SJSA1 (cell line): ENCODE data around the gene IFNA10. TPM values are rescaled to one million over a fixed set of nuclear protein-coding genes. Genes with fewer than 3 reads are reported as not detected.
"Not testable (repeated sequence)": the region's sequence is repeated elsewhere in the genome, so short reads cannot be mapped to it uniquely, and the experiment has no call there.

Experiments
- DNase-seq, 2 experiments: peaks; one replicate each; pipeline ENCODE4 v3.0.0-alpha.2; 2015 to 2020; ENCODE audit warnings: low spot score in 2 of 2, low read depth in 1 of 2
- H3K27ac ChIP-seq: fragments of 250-450 bp; sonication (Bioruptor Pico); 2 replicates; pipeline ENCODE4 v1.5.1; 2020; ENCODE audit warnings: mild to moderate bottlenecking, moderate library complexity
- H3K27me3 ChIP-seq: fragments of 250-450 bp; sonication (Bioruptor Pico); replicated peaks from 2 replicates; pipeline ENCODE4 v1.5.1; 2020; ENCODE audit warnings: mild to moderate bottlenecking, moderate library complexity
- H3K36me3 ChIP-seq: fragments of 250-450 bp; sonication (Bioruptor Pico); 2 replicates; pipeline ENCODE4 v1.5.1; 2020; ENCODE audit warnings: mild to moderate bottlenecking
- H3K4me1 ChIP-seq: fragments of 250-450 bp; sonication (Bioruptor Pico); replicated peaks from 2 replicates; pipeline ENCODE4 v1.6.1; 2021; ENCODE audit warnings: mild to moderate bottlenecking
- H3K4me3 ChIP-seq: fragments of 250-450 bp; sonication (Bioruptor Pico); 2 replicates; pipeline ENCODE4 v1.5.1; 2020; ENCODE audit warnings: mild to moderate bottlenecking
- H3K9me3 ChIP-seq: fragments of 250-450 bp; sonication (Bioruptor Pico); replicated peaks from 2 replicates; pipeline ENCODE4 v1.5.1; 2020; ENCODE audit warnings: mild to moderate bottlenecking
- total RNA-seq: library from RNA; depleted of rRNA; stranded (reverse); fragments of >200 nt; shearing (Covaris generic); gene quantifications from 2 replicates; pipeline ENCODE4 v1.2.3, GENCODE V29; 2014; rRNA removed

IFNA10 gene
- not detected in 2 replicates for total RNA-seq

- not testable (repeated sequence) for DNase-seq, H3K27ac ChIP-seq, H3K27me3 ChIP-seq, H3K4me1 ChIP-seq, H3K36me3 ChIP-seq, H3K4me3 ChIP-seq, H3K9me3 ChIP-seq
These were observed at the start of gene IFNA10 for GRCh38 chr9:21207043-21207442. TSS of gene IFNA10 (minus strand) at chr9:21207143. CDS start at chr9:21207097, 46 bp downstream.

- Histone ChIP-seq H3K4me3 (no peak overlapping the region), H3K36me3 (no peaks in the 10 kb centered on the region), H3K9me3 (no peaks in the 10 kb centered on the region), H3K27me3 (no peaks in the 10 kb centered on the region), H3K4me1 (no peaks in the 10 kb centered on the region), H3K27ac (no peak overlapping the region)
- no peak for DNase-seq
These were observed 48.7 kb upstream of the IFNA10 start for GRCh38 chr9:21255538-21256212.

- Histone ChIP-seq H3K4me1 (no peaks in the 10 kb centered on the region), H3K9me3 (no peaks in the 10 kb centered on the region), H3K27me3 (no peaks in the 10 kb centered on the region), H3K4me3 (no peak overlapping the region), H3K36me3 (no peaks in the 10 kb centered on the region), H3K27ac (no peak overlapping the region)
- DNase-seq: peak in 1 of 2 experiments; percentile 2
These were observed 46.0 kb upstream of the IFNA10 start for GRCh38 chr9:21252721-21253547.

GRCh38 chr9:21251638-21252037 lies 44.7 kb upstream of the IFNA10 start:
- no peak overlapping the region for H3K27ac ChIP-seq
- H3K27me3 ChIP-seq: no peaks in the 10 kb centered on the region
- no peaks in the 10 kb centered on the region for H3K9me3 ChIP-seq
- no peaks in the 10 kb centered on the region for H3K4me1 ChIP-seq
- no peak overlapping the region for H3K4me3 ChIP-seq
- DNase-seq: no peak
- H3K36me3 ChIP-seq: no peaks in the 10 kb centered on the region

GRCh38 chr9:21251190-21251589 lies 44.2 kb upstream of the IFNA10 start:
- Histone ChIP-seq H3K27ac (no peak overlapping the region), H3K4me3 (no peak overlapping the region), H3K27me3 (no peaks in the 10 kb centered on the region), H3K36me3 (no peaks in the 10 kb centered on the region), H3K4me1 (no peaks in the 10 kb centered on the region), H3K9me3 (no peaks in the 10 kb centered on the region)
- no peak for DNase-seq

GRCh38 chr9:21244836-21245235 lies 37.9 kb upstream of the IFNA10 start:
- no peak overlapping the region for H3K4me3 ChIP-seq
- DNase-seq: no peak
- H3K4me1 ChIP-seq: no peaks in the 10 kb centered on the region
- no peaks in the 10 kb centered on the region for H3K27me3 ChIP-seq
- H3K36me3 ChIP-seq: no peaks in the 10 kb centered on the region
- no peaks in the 10 kb centered on the region for H3K9me3 ChIP-seq
- no peak overlapping the region for H3K27ac ChIP-seq

- no peaks in the 10 kb centered on the region for H3K36me3 ChIP-seq
- no peak within 1 kb of the TSS for H3K4me3 ChIP-seq
- no peaks in the 10 kb centered on the region for H3K27me3 ChIP-seq
- DNase-seq: no peak
- H3K27ac ChIP-seq: no peak within 1 kb of the TSS
- no peaks in the 10 kb centered on the region for H3K4me1 ChIP-seq
- H3K9me3 ChIP-seq: no peaks in the 10 kb centered on the region
These were observed 33.0 kb upstream of the IFNA10 start, which contains the start of gene IFNA14 for GRCh38 chr9:21239911-21240310. TSS of gene IFNA14 (minus strand) at chr9:21240005. CDS start at chr9:21239935, 70 bp downstream.

GRCh38 chr9:21236360-21236714 lies 29.4 kb upstream of the IFNA10 start:
- not testable (repeated sequence) for H3K27me3 ChIP-seq, H3K9me3 ChIP-seq, H3K4me1 ChIP-seq, H3K4me3 ChIP-seq, H3K27ac ChIP-seq, DNase-seq, H3K36me3 ChIP-seq

- H3K36me3 ChIP-seq, H3K27me3 ChIP-seq, H3K9me3 ChIP-seq, DNase-seq, H3K27ac ChIP-seq, H3K4me3 ChIP-seq, H3K4me1 ChIP-seq: not testable (repeated sequence)
These were observed 28.8 kb upstream of the IFNA10 start for GRCh38 chr9:21235468-21236359.

GRCh38 chr9:21234153-21234687 lies 27.3 kb upstream of the IFNA10 start:
- Histone ChIP-seq H3K27ac (no peak overlapping the region), H3K4me1 (no peaks in the 10 kb centered on the region), H3K9me3 (no peaks in the 10 kb centered on the region), H3K36me3 (no peaks in the 10 kb centered on the region), H3K27me3 (no peaks in the 10 kb centered on the region), H3K4me3 (no peak overlapping the region)
- DNase-seq: no peak

- no peak for DNase-seq
- H3K4me1 ChIP-seq: no peaks in the 10 kb centered on the region
- no peak overlapping the region for H3K4me3 ChIP-seq
- no peak overlapping the region for H3K27ac ChIP-seq
- no peaks in the 10 kb centered on the region for H3K36me3 ChIP-seq
- H3K27me3 ChIP-seq: no peaks in the 10 kb centered on the region
- no peaks in the 10 kb centered on the region for H3K9me3 ChIP-seq
These were observed 26.3 kb upstream of the IFNA10 start for GRCh38 chr9:21233258-21233657.

GRCh38 chr9:21228122-21228521 lies 21.2 kb upstream of the IFNA10 start, which contains the start of gene IFNA17:
TSS of gene IFNA17 (minus strand) at chr9:21228222. CDS start at chr9:21228173, 49 bp downstream.
- Histone ChIP-seq H3K36me3 (no peaks in the 10 kb centered on the region), H3K9me3 (no peaks in the 10 kb centered on the region), H3K4me3 (no peak within 1 kb of the TSS), H3K27ac (no peak within 1 kb of the TSS), H3K4me1 (no peaks in the 10 kb centered on the region), H3K27me3 (no peaks in the 10 kb centered on the region)
- DNase-seq: no peak

- H3K4me3 ChIP-seq, H3K4me1 ChIP-seq, H3K36me3 ChIP-seq, H3K27ac ChIP-seq, H3K27me3 ChIP-seq, DNase-seq, H3K9me3 ChIP-seq: not testable (repeated sequence)
These were observed 10.3 kb upstream of the IFNA10 start, which contains the start of gene IFNA16 for GRCh38 chr9:21217211-21217610. TSS of gene IFNA16 (minus strand) at chr9:21217311. CDS start at chr9:21217305, 6 bp downstream.
